Thoracic aorta (tissue), 2 donors: Measurements from ENCODE around the gene NTRK2. TPM values are rescaled to one million over a fixed set of nuclear protein-coding genes. Genes with fewer than 3 reads are reported as not detected.
"Not testable (repeated sequence)": the region's sequence is repeated elsewhere in the genome, so short reads cannot be mapped to it uniquely, and the experiment has no call there.

Experiments
- ATAC-seq: fragments of 150-250 bp; one replicate; pipeline ENCODE4 v1.8.0; 2017; ENCODE audit warnings: low read depth; ENCODE audit not compliant: insufficient number of reproducible peaks, low FRiP score
- DNase-seq: peaks from one replicate; pipeline ENCODE4 v3.0.0-alpha.2; 2020; ENCODE audit warnings: low spot score
- H3K27ac ChIP-seq, 2 donors: fragments of 200-600 bp; sonication (generic); 1 replicate in 1 of 2; 2 replicates in 1 of 2; pipeline ENCODE4 v1.5.1; 2016; ENCODE audit warnings: mild to moderate bottlenecking in 2 of 2, moderate library complexity in 2 of 2
- H3K27me3 ChIP-seq: fragments of 200-600 bp; sonication (generic); replicated peaks from 2 replicates; pipeline ENCODE4 v1.6.0; 2016; ENCODE audit warnings: mild to moderate bottlenecking; ENCODE audit not compliant: insufficient read depth
- H3K36me3 ChIP-seq: fragments of 200-600 bp; sonication (generic); one replicate; pipeline ENCODE4 v1.5.1; 2016
- H3K4me1 ChIP-seq, 2 donors: fragments of 200-600 bp; sonication (generic); 1 replicate in 1 of 2; 2 replicates in 1 of 2; pipeline versions ENCODE4 v1.5.1 to v1.6.0; 2016; ENCODE audit warnings: low read depth in 2 of 2, mild to moderate bottlenecking in 1 of 2; ENCODE audit not compliant: control insufficient read depth in 1 of 2
- H3K4me3 ChIP-seq: fragments of 200-600 bp; sonication (generic); 2 replicates; pipeline ENCODE4 v1.5.1; 2016; ENCODE audit warnings: mild to moderate bottlenecking
- H3K9me3 ChIP-seq: fragments of 200-600 bp; sonication (generic); 2 replicates; pipeline ENCODE4 v1.5.1; 2016
- CTCF ChIP-seq: fragments of 200-600 bp; sonication (generic); IDR thresholded peaks from one replicate; pipeline ENCODE4 v1.5.1; 2019; ENCODE audit warnings: antibody characterized with exemption
- total RNA-seq, 2 donors: library from RNA; depleted of rRNA; stranded (reverse); fragments of >200 nt; gene quantifications; one replicate each; pipeline versions ENCODE4 v1.1.0 to v1.2.3, GENCODE V29; 2016

The NTRK2 gene
- total RNA-seq, 2 donors from 2014 or later: 12.6 to 27.9 TPM

GRCh38 chr9:84897362-84898094 is 228.0 kb downstream of the NTRK2 start:
- DNase-seq: no peak
- ATAC-seq: no peak
- no peaks in the 10 kb centered on the region for H3K4me1 ChIP-seq

GRCh38 chr9:84898188-84898587 is 228.7 kb downstream of the NTRK2 start:
- no peak for DNase-seq
- no peaks in the 10 kb centered on the region for H3K36me3 ChIP-seq
- no peak for ATAC-seq

More at GRCh38 chr9:84897362-84898094, 228.0 kb downstream of the NTRK2 start:
- Histone ChIP-seq H3K9me3 (no peaks in the 10 kb centered on the region), H3K27me3 (no peaks in the 10 kb centered on the region), H3K36me3 (no peaks in the 10 kb centered on the region), H3K4me3 (no peak overlapping the region), H3K27ac (no peak overlapping the region)
- TF ChIP-seq CTCF: no peak

GRCh38 chr9:84898618-84899017 is 229.1 kb downstream of the NTRK2 start:
- H3K9me3 ChIP-seq, ATAC-seq, H3K36me3 ChIP-seq, H3K4me1 ChIP-seq, H3K27ac ChIP-seq, H3K4me3 ChIP-seq, DNase-seq, H3K27me3 ChIP-seq: not testable (repeated sequence)

More at GRCh38 chr9:84898188-84898587, 228.7 kb downstream of the NTRK2 start:
- no peaks in the 10 kb centered on the region for H3K9me3 ChIP-seq
- no peak overlapping the region for H3K27ac ChIP-seq
- no peak overlapping the region for H3K4me3 ChIP-seq
- no peaks in the 10 kb centered on the region for H3K4me1 ChIP-seq
- H3K27me3 ChIP-seq: no peaks in the 10 kb centered on the region
- no peak for TF ChIP-seq CTCF

GRCh38 chr9:84899326-84899725 is 229.8 kb downstream of the NTRK2 start:
- H3K4me3 ChIP-seq: no peak overlapping the region
- no peaks in the 10 kb centered on the region for H3K4me1 ChIP-seq
- no peak overlapping the region for H3K27ac ChIP-seq
- H3K36me3 ChIP-seq: no peaks in the 10 kb centered on the region
- H3K9me3 ChIP-seq: no peaks in the 10 kb centered on the region
- no peak for TF ChIP-seq CTCF
- DNase-seq (no peak), ATAC-seq (no peak)
- no peaks in the 10 kb centered on the region for H3K27me3 ChIP-seq

- no peak overlapping the region for H3K4me3 ChIP-seq
- no peaks in the 10 kb centered on the region for H3K36me3 ChIP-seq
- TF ChIP-seq CTCF: no peak
- H3K27ac ChIP-seq: no peak overlapping the region
- H3K27me3 ChIP-seq: no peaks in the 10 kb centered on the region
- H3K4me1 ChIP-seq: no peaks in the 10 kb centered on the region
- ATAC-seq: no peak
- no peaks in the 10 kb centered on the region for H3K9me3 ChIP-seq
- DNase-seq: no peak
Measured at GRCh38 chr9:84900421-84900820, 230.9 kb downstream of the NTRK2 start.

GRCh38 chr9:84903963-84904362 is 234.4 kb downstream of the NTRK2 start:
- TF ChIP-seq CTCF: no peak
- no peaks in the 10 kb centered on the region for H3K36me3 ChIP-seq
- H3K4me1 ChIP-seq: no peaks in the 10 kb centered on the region
- no peak overlapping the region for H3K27ac ChIP-seq
- H3K9me3 ChIP-seq: no peaks in the 10 kb centered on the region
- no peaks in the 10 kb centered on the region for H3K27me3 ChIP-seq
- no peak for ATAC-seq
- DNase-seq: no peak
- no peak overlapping the region for H3K4me3 ChIP-seq
